Activated CD4-positive, alpha-beta T cell treated with anti-CD3 and anti-CD28 coated beads, Interleukin-2, amount 50 U/mL, for 24 hours (primary cell): ENCODE data around the gene CHRNA1.

Experiments used
- DNase-seq, 2 donors: peaks; one replicate each; pipeline ENCODE4 v3.0.0-alpha.2; 2020; ENCODE audit warnings: low read depth in 1 of 2, low spot score in 1 of 2

CHRNA1 gene

GRCh38 chr2:174784316-174784715 lies 20.0 kb upstream of the CHRNA1 start:
- DNase-seq: no peak

- DNase-seq: no peak
These were observed 17.7 kb upstream of the CHRNA1 start for GRCh38 chr2:174781996-174782395.

DNA sequence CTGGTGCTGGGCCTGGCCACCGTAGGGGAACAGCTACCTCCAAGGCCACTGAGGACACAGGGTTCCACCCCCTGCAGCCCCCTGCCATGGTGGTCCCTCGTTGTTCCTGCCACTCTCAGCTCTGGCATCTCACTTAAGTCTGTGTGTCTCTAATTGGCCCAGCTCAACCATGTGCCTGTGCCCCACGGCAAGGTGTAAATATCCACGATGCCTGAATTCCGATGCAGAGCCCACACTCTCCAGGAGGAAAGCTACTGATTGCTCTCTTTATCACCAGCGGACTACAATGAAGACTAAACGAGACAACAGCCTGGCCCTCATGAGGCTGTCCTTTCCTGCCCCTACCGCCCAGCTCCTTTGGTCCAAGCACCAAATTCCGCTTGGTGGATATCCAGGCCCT lies 17.0 kb upstream of the CHRNA1 start:
- no peak for DNase-seq

DNA sequence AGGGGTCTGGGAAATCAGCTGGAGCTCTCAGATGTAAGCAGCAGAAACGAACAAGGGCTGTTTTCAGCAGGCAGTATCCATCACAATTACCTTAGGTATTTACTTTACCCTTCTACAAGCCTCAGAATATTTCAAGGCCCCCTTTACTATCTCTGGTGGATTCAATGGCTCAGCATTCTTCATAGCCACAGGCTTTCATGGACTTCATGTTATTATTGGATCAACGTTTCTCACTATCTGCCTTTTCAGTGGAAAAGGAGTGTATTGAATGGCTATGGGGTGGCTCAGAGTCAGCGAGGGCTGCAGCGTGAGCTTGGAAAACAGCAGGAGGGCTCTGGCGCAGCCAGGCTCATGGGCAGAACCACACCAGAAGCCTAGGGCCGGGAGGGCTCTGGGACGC lies 16.6 kb upstream of the CHRNA1 start:
- DNase-seq: no peak

DNA sequence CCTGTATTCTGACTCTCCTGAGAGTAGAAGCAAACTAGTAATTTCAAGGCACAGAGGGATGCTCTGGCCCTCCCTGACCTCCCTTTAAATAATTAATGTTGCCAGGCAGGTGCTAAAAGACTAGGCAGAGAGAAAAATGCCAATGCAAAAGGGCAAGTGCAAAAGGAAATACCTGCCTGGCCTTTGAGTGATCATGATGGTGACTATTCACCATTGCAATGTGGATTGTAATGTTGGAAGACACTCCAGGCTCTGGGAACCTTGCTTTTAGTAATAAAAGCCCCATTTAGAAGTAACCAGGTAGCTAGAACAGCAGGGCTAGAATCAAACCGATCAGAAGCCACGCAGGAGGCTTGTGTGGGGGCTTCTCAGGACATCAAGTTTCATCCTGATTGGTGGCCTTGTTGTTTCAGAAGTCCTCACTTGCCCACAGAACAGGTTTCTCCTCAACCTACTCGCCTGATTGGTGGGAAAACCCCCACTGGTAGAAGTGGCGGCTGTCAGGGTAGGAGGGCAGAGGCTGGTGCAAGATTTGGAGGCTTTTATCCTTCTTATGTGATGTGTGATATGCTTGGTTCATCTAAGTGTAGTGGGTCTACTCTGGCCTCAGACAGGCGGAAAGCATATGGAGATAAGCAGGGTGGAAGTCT lies 16.0 kb upstream of the CHRNA1 start:
- no peak for DNase-seq

DNA sequence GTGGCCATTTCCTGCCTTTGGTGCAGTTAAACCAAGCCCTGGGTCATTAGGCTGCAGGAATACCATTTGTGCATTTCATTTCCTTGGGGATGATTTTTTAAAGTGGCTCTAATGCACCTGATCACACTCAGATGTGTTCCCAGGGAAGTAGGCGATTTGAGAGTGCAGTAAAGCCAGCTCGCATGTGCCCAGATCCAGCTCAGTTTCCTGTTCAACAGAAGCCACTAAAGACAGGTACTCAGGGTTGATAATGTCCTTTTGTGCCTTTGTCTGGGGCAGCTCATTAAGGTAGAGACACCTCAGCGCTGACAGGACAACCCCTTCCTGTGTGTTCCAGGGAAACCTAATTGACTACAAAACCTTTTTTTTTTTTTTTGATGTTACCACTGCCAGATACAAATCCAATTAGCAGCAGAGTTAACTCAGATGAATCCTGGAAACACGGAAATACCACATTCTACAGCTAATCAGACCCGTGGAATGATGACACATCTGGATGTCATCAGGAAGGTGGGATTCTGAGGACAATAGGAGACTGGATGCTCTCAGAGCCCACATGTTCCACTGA lies 15.2 kb upstream of the CHRNA1 start:
- no peak for DNase-seq

DNA sequence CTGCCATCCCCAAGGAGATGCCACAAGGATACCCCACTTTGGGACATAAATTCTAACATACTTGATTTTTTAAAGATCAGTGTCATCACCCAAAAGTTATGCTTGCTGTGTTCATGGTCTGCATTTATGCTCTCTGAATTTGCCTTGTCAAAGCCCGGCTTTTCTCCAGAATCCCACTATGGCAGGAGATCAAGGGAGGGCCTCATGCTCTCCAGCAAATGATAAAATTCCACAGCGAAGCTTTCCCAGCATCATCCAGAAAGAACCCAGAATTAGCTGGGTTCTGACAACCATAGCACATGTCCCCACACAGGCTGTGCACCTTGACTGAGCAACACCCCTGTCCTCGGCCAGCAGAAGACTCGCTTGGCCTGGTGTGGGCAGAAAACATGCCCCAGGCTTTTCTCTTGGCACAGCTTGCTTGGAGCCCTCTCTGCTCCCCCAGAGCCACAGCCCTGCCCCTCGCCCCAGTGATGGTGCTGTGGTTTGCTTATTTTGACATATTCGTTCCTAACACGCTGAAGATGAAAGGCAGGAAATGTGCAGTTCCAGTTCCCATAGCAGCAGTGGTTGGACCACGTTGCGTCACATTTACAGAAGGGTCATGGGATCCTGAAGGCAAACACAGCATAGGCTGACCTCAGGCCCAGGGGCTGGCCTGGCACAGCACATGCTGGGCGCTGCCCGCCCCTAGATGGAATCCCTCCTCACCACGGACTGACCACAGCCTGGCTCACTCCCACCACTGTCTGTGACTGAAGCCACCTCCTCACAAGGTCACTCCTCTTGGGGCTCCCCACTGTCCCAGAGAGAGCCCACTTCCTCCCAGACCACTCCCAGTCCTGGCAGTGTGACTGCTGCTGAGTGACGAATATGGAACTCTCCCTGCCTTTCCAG lies 14.1 kb upstream of the CHRNA1 start:
- DNase-seq: peak; percentile 16 to 57

DNA sequence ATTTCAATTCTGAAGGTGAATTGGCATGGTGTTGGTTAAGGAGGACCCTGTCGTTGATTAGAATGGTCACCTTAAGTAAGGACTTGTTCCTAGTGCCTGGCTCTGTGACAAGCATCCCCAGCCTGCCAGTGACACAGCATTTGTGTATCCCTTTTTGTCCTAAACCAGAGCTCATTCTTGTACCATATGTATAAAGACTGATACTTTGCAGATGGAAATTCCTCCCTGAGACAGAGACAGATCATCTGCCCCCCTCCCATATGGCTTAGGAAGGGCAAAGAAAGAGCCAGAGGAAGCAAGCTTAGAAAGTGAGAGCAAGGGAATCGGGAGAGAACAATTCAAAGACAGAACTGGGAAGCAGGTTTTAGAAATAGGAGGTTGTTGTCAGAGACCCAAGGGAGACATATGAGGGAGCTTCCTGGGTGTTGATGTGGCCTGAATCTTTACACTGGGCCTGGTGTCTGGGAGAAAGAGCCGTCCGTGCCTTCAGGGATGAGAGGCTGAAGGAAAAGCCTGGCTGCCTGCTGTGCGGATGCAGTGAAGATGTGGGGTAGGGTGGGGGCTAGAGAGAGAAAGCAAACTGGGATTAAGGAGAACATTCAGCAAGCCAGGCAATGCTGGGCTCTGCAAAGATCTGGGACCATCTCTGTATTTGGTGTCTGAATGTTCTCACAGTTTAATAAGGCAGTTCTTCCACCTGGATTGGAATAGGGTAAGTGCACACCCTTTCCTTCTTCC lies 13.2 kb upstream of the CHRNA1 start:
- DNase-seq: no peak

- DNase-seq: no peak
These were observed 12.4 kb upstream of the CHRNA1 start for GRCh38 chr2:174776675-174777074.

GRCh38 chr2:174776223-174776622 lies 12.0 kb upstream of the CHRNA1 start:
- DNase-seq: no peak

DNA sequence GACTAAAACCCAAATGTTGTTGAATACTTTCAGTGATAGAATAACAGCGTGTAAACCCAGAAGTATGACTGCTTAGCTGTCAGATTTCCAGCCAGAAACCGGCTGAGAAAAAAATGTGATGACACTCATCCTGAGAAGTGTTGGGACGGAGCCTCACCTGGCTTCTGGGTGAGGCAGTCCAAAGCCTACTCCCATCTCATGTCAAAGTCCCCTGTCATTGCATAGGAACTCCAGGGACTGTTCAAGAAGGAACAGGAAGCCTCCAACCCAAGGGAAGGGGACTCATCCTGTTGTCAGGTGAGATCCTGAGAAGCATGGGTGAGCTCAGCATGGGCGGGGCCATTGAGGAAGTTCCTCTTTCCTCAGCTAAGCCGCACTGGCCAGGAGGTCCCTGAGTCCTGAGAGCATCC lies 11.3 kb upstream of the CHRNA1 start:
- no peak for DNase-seq

GRCh38 chr2:174774886-174775285 lies 10.6 kb upstream of the CHRNA1 start:
- no peak for DNase-seq

DNA sequence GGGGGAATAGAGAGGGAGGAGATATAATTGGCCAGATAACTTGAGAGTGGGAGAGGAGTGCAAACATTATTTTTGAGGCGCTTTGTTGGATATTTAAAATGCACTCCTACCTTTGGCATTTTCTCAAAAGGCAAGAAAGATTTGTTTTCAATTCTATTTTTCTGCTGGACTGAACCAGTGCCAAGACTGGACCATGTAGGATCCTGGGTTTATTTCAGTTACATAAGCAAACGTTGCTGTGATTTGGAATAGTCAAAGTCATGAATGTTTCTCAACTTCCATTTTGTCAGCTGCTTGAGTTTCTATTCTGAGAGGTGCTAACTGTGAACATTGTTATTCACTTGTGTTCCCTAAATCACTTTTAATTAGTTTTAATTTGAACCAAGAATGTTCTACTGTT lies 8.9 kb upstream of the CHRNA1 start:
- DNase-seq: no peak

GRCh38 chr2:174772472-174772801 lies 8.2 kb upstream of the CHRNA1 start:
- DNase-seq: no peak

DNA sequence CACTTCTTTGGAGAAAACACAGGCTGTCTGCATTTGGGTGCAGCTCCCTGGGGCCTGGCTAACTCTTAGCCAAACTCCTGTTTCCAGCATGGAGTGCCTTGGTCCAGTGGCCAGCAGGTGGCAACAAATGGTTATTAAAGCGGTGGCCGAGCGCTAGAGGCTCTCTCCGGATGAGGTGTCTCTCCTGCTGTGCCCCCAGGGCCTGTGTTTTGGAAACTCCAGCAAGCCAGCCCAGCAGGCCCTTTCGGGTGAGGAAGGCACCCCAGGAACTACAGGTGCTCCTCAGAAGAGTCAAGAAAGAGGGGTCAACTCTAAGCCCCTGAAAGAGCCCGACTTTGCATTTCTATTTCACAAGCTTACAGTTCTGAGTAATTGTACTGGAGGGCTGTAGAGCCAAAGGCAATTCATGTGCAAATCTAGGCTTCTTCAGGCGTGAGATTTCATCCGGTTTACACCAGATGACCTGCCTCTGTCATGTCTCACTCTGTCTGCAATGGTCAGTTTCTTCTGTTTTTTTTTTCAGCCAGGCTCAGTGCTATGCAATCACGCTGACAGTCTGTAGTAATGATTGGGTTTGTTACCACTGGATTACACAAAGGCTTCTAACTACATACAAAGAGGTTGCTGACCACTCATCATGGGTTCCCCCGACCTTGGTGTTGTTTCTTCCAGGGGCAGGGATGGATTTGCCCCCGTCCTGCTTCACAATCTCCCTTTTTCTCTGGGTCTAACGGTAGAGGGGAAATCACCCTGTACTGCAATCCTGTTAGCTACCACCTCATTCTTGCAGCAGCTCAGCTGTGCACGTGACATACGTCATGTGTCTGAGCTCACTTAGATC lies 7.6 kb upstream of the CHRNA1 start:
- no peak for DNase-seq

DNA sequence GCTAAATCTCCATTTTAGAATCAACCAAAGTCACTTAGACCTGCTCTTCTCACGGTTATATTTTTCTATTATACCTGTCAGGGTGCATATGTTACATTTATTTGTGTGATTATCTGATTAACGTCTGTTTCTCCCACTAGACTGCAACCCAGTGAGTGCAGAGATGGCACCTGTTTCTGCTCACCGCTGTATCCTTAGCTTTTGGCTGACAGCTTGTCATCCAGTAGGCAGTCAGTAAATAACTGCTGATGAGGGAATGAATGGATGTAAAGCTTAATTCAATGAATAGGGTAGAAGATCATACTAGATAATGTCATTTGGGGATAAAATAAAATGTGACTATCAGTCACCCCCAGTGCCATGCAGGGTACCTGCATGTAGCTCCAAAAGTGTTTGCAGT lies 6.9 kb upstream of the CHRNA1 start:
- DNase-seq: no peak

DNA sequence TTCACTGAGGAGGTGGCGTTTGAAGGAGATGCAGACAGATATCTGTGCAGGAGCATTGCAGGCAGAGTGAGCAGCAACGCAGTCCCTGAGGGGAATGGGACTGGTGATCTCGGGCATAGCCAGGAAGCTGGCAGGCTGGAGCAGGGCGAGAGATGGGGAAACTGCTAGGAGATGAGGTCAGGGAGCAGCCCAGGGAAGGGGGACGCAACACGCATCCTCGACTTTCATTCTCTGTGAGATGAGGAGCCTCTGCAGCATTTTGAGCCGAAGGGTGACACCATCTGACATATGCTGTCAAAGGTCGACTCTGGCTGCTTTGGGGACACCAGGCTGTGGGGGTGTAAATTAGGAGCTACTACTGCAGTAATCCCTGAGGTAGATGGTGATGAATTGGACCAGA lies 4.3 kb upstream of the CHRNA1 start:
- DNase-seq: no peak

DNA sequence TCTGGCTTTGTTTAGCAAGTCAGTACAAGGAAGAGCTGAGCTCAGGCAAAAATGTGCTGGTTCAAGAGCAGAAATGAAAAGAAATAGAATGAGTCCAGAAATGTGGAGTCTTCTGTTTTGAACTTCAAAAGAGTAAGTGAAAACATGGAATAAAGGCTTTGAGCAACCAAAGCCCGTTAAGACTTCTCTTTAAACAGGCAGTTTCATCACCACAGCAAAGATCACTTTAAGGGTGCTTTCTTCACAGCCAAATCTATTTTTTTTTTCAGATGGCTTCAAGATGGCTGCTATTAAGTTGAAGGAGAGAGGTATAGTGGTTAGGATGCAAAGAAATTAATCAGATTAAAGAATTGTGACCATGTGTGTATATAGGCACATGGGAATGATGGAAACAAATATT lies 2.0 kb upstream of the CHRNA1 start:
- DNase-seq: no peak

DNA sequence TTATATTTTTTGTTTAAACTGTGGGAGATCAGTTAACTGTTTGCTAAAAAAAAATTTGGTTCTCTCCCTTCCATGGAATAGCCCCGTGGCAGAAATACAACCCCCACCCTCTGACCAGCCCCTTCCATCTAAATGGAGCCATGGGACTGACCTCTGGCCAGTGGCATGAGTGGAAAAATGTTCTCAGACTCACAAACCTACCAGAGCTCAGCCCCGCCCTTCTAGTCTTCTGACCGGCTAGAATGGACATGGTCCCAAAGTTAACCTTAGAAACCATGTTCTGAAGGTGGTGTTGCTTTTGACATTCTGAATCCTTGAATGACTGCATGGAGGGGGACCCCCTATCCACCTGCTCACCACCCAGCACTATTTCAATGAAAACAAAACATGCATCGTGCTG lies 1.3 kb upstream of the CHRNA1 start:
- no peak for DNase-seq

DNA sequence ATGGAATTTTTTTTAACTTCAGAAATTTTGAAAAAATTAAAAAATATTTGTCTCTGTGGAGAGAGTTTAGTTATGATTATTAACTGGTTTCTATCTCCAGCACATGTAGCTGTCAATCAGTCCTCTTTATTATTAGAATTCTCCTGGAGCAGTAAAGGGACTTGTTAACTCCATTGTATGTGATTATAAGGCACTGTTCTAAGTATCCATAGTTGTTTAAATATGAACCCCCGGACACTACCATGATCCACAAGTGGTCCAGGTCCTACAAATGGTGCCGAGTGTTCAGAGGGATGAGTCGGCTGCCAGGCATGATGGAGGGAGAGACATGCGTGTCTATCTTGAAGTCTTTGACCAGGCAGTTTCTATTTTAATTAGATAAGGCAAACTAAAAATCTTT lies 492 bp downstream of the CHRNA1 start:
- no peak for DNase-seq

DNA sequence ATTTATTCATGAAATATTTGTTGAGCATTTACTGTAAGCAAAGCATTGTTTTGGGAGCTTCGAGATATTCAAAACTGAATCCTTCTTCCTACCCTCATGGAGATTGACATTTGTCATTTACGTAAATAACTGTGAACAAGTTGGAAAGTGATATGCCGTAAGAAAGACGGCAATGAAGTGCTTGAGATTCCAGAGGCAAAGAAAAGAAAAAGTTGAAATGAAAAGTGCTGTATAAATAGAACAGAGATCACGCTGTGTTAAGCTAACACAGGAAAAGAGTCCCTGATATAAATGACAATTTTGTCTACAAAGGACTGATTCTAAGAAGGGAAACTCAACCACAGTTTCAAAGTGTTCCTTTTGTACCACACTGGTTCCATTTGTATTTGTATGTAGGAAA lies 1.8 kb downstream of the CHRNA1 start:
- no peak for DNase-seq
